Stomach (tissue), 4 donors: ENCODE data around the gene ZNF646.

ENCODE experiments used
- EP300 ChIP-seq: sonication (generic); formaldehyde crosslinking; IDR thresholded peaks from one replicate; pipeline ENCODE4 v1.6.1; 2017; ENCODE audit warnings: antibody characterized with exemption
- POLR2AphosphoS5 ChIP-seq, 3 donors: sonication (generic); formaldehyde crosslinking; IDR thresholded peaks; one replicate each; pipeline ENCODE4 v1.6.1; 2016; ENCODE audit warnings: antibody characterized with exemption in 3 of 3
- TF ChIP-seq, protein P1 (sequence below), 7 experiments: fragments of 450-650 bp in 4 of 7; fragments of 200-600 bp in 3 of 7; sonication (generic) in 3 of 7; IDR thresholded peaks; one replicate each; pipeline ENCODE4 v1.5.1; 2016 to 2019; ENCODE audit warnings: antibody characterized with exemption in 7 of 7, control low read depth in 2 of 7, mild to moderate bottlenecking in 1 of 7

DNA sequence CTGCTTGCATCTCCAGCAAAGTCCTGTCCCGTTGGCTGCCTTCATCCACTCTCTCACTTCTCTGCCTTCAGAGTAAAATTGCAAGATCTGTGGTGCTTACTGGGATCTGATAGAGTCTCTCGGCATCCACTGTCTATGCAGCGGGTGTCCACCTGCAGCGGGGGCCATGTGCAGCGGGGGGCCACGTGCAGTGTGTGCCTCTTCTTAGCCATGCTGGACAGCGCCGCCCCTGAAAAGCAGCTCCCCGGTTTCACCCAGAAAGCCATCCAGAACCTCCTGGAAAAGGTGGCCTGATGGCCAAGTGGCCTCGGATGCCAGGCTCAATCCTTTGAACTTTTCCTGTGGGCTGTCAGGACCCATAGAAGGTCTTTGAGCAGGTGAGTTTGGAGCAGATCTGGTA is 31.4 kb upstream of the ZNF646 start:
- TF ChIP-seq, protein P1, sequence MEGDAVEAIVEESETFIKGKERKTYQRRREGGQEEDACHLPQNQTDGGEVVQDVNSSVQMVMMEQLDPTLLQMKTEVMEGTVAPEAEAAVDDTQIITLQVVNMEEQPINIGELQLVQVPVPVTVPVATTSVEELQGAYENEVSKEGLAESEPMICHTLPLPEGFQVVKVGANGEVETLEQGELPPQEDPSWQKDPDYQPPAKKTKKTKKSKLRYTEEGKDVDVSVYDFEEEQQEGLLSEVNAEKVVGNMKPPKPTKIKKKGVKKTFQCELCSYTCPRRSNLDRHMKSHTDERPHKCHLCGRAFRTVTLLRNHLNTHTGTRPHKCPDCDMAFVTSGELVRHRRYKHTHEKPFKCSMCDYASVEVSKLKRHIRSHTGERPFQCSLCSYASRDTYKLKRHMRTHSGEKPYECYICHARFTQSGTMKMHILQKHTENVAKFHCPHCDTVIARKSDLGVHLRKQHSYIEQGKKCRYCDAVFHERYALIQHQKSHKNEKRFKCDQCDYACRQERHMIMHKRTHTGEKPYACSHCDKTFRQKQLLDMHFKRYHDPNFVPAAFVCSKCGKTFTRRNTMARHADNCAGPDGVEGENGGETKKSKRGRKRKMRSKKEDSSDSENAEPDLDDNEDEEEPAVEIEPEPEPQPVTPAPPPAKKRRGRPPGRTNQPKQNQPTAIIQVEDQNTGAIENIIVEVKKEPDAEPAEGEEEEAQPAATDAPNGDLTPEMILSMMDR (IDR thresholded peaks at IDR 0.05), result no peak
- TF ChIP-seq POLR2AphosphoS5 (IDR thresholded peaks at IDR 0.05) (no peak), EP300 (no peak)
